ENCODE data around the gene MBLAC2.
A peak's percentile ranks its signal among the peaks of the same experiment; 100 is the strongest.

Gene MBLAC2

DNA sequence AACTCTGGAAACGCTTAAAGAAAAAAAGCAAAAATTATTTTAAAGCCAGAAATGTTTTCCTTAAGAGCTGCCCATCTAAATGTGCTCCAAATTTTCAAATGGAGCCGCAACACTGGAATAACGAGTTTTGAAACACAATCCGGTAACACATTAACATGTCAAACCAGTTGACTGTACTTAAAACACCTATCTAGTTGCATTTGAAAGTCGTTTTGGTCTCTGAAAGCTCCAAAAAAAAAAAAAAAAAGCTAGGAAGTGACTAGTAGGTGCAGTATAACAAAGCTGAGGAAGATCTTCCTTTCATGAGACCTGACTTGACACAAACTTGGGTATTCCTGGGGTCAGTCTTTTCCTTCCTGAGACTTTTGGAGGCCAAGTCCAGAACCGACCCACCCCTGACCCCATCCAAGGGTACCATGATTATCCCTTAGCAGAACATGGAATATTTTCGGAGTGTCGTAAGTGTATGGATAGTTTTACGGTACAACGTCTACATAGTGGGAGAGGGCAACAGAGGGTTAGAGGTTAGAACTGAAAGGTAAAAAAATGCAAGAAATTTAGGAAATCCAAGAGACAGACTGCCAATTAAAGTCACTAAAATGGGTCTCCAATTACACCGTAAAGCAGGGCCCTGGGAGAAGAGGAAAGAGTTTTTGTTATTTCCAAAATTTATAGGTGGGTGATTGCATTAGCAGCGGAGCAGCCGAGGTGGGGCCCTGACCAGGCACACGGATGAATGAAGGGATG lies 65.8 kb downstream of the MBLAC2 start:
- Histone ChIP-seq H3K9ac (ENCODE audit: low read length) (peak overlapping the region; percentile 94), H3K9me3 (ENCODE audit: control insufficient read depth, insufficient read depth, low read depth, low read length) (no peaks in the 10 kb centered on the region), H3K36me3 (ENCODE audit: control insufficient read depth, insufficient read depth, low read length) (peaks cover 18% of the 10 kb centered on the region), H3K4me3 (ENCODE audit: low read depth, low read length) (peak overlapping the region; percentile 87), H3K4me1 (ENCODE audit: control insufficient read depth, insufficient read depth, low read length) (peaks cover 19% of the 10 kb centered on the region), H3K27me3 (ENCODE audit: control insufficient read depth, insufficient read depth, low read length) (no peaks in the 10 kb centered on the region), H3K27ac (ENCODE audit: low read depth, low read length) (peak overlapping the region; percentile 37)

Data from HUES6 (cell line).